ENCODE data around the gene DNAJC1.

DNA sequence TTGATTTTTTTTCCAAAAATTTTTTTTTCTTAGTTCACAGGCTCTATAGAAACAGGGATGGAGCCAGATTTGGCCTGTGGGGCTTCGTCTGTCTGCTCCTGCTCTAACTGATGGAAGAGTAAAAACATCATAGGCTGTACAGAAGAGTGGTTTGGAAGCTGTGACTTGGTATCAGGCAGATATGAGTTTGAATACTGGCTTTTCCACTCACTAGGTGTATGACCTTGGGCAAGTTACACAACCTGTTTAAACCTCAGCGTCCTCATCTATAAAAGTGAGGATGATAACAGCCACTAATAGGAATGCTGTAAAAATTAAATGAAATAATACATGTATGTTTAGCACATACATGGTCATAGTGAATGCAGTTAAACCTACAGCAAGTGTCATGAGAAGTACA lies 26.9 kb upstream of the DNAJC1 start:
- TF ChIP-seq, protein P1, sequence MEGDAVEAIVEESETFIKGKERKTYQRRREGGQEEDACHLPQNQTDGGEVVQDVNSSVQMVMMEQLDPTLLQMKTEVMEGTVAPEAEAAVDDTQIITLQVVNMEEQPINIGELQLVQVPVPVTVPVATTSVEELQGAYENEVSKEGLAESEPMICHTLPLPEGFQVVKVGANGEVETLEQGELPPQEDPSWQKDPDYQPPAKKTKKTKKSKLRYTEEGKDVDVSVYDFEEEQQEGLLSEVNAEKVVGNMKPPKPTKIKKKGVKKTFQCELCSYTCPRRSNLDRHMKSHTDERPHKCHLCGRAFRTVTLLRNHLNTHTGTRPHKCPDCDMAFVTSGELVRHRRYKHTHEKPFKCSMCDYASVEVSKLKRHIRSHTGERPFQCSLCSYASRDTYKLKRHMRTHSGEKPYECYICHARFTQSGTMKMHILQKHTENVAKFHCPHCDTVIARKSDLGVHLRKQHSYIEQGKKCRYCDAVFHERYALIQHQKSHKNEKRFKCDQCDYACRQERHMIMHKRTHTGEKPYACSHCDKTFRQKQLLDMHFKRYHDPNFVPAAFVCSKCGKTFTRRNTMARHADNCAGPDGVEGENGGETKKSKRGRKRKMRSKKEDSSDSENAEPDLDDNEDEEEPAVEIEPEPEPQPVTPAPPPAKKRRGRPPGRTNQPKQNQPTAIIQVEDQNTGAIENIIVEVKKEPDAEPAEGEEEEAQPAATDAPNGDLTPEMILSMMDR (IDR thresholded peaks at IDR 0.05): no peak
- TF ChIP-seq POLR2A (IDR thresholded peaks at IDR 0.05): no peak
